HG02973 (cell line): ENCODE results near the gene KAZN.

ENCODE experiments used
- ATAC-seq: cut with Tn5 transposase; IDR thresholded peaks from one replicate; pipeline ENCODE4 v1.9.1; 2021; ENCODE audit warnings: moderate library complexity; ENCODE audit not compliant: unreplicated experiment

The KAZN gene

DNA sequence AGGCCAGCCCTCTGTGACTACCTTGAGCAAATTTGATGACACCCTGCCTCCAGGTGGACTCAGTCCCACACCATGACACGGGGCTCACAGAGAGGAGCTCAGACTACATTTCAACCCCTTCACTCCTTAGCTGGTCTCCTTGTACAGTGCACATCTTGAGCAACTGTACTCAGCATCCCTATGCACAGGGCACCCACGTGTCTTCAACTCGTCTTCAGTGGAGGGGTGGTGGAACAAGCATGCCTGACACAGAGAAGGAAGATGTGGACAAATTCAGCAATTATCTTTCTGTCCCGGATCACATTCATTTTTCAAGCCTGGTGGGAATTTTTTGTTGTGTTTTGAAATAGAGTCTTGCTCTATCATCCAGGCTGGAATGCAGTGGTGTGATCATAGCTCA, 213.7 kb downstream of the KAZN start:
- ATAC-seq, result no peak

- no peak for ATAC-seq
Observed at GRCh38 chr1:14815175-14815877, 216.8 kb downstream of the KAZN start.

DNA sequence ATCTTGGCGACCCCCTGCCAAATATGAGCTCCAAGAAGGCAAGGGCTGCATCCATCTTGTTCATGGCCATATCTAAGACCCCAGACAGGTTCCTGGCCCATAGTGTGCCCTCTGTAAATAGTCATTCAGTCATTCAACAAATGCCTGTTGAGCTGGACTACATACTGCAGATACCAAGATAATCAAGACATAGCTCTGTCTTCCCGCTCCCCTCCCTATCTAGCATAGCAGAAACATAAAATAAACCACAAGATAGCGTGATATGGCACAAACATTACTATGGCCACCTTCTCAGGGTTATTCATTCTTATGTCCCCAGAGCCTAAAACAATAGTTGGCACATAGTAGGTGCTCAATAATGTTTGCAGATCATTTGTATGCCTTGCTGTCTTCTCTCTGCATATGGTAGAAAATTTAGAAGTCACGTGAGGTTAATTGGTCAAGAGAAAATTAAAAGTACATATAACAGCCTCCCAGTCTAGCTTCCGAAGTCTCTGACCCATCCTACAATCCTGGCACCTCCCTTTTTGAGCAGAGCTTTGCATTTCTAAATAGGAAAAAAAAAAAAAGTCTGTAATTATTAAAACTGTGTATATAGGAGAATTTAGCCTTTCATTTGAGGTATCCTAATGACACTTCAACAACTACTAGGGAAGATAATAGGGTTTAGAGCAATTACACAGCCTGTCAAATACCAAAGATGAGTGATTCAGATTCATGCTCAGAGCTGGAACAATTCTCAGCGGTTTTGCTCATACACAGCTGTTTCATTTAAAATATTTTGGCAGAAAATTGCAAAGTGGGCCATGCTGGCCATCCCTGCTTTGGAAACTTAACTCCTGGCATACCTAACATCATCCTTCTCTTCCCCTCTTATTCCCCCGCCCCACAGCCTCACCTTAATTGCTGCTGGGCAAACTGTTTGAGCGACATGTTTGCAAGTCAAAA, 219.0 kb downstream of the KAZN start:
- ATAC-seq, result no peak

GRCh38 chr1:14820295-14821085, 222.0 kb downstream of the KAZN start:
- ATAC-seq, result no peak

DNA sequence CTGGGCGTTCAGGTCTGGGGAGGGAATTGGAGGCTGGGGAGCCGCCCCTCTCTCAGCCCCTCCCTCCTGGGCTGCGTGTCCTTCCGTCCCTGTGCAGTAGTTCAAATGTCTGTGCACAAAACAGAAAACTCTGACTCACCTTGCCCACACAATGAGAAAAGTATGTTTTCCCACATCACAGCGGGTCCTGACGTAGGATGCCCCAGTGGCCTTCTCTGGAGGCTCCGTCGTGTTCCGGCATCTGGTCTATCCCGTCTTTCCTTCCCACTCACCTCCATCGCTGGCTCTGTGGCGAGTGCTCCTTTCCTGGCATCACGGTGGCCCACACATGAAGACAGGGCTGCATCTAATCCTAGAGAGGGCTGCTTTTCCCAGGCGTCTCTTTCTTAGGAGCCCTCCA, 224.0 kb downstream of the KAZN start:
- no peak for ATAC-seq

DNA sequence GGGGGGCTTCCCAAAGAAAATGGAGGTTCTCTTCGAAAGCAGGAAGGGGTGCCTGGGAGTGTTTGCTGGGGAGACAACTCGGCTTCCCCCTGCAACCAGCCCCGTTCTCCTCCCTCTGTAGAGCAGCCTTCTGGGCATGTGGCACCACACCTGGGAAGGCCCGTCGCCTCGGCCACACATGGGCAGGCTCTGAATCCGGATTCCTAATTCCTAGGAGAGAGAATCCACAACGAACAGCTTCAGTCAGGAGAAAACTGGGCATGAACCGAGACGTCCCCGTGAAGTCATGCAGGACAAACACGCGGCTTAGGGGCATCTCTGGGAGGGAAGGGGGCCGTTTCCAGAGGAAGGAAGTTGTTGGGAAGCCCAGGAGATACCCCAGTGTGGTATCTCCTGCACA, 224.5 kb downstream of the KAZN start:
- ATAC-seq, result no peak

GRCh38 chr1:14824314-14824915, 225.9 kb downstream of the KAZN start:
- ATAC-seq, result no peak

DNA sequence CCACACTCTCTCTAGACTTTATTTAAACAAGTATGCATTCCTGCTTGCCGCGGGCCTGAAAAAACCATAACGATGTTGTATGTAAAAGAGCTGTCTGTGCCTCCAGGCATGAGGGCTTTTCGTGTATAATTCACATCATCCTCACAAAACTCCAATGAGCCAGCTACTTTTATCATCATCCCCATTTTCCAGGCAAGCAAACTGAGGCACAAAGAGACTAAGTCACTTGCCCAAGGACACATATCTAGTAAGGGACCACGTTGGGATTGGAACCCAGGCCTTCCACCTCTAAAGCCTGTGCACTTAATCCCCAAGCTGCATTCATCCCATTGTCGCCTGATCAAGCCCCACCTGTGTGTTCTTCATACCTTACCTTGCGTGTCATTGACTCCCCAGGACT, 226.9 kb downstream of the KAZN start:
- no peak for ATAC-seq

DNA sequence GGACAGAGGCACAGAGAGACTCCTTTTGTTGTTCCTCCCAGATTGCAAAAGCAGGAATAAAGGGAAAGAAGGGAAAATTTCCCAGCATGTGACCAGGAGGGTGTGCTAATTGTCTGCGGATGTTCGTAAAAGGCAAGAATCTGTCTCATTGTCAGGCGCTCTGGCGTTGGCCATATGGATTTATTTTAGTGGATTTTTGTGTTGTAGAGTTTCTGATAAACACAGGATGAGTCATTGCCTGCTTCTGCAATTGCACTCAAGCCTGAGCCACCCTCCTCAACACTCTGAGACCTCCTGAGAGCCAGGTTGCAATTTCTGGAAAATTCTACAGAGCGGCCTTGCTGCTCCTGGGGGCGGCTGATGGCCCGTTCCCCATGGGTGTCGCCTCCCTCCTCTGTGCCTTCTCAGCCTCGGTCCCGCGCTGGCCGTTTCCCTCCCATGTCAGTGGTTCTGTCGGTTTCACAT, 227.7 kb downstream of the KAZN start:
- ATAC-seq, result no peak

DNA sequence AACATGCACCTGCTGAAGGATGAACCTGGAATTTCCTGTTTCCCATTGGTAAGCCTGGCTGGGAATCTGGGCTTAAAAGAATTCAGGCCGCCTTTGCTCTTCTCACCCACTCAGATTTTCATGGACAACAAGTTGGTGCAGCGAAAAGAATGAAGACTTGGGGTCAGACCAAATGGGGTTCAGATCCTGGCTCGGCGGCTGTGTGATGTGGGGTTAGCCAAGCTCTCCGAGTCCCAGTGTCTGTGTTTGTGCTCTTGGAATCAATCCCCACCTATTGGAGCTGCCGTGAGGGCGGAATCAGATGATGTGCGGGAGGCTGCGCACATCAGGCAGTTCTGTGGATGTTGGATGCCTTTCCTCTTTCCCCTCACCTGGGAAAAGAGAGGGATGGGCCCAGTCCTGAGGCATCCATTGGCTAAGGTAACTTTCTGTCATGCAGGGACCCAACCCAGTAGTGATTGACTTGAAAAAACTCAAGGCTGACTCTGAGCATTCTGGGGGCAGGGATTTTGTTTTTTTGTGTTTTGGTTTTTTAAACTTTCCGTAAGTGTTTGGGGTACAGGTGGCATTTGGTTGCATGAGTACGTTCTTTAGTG, 228.3 kb downstream of the KAZN start:
- ATAC-seq, result no peak

DNA sequence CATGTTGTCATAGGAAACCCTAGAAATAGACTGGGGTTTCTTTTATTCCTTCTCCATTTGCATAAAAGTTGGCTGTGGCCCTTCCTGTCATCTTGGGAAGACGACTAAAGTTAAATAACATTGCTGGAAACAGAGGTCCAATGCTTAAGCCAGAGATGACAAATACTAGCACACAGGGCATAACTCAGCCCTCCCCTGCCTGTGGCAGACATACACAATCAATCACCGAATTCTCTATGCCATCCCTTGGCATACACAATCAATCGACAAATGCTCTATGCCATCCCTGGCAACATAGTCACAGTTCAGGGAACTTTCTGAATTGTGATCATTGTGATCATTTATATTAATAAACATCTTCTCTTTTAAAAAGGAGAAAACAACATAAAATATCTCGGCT, 229.4 kb downstream of the KAZN start:
- no peak for ATAC-seq

GRCh38 chr1:14828665-14829064, 230.2 kb downstream of the KAZN start:
- ATAC-seq, result no peak

DNA sequence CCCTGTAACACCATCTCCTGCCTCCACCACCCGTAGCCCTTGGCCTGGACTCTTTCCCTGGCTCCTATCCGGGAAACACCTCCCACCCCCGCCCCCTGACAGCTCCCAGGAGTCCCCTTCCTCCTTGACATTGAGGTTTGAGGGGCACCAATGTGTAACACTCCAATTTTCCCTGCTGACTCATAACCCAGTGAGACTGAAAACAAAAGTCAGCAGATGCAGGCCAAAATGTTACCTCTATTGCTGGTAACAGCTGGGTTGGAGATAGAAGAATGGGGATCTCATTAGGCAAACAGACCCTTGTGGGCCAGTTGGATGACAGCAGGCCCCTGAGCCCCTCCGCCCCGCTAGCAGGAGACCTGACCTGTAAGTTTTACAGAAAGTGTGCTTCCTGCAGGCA, 237.2 kb downstream of the KAZN start:
- no peak for ATAC-seq

DNA sequence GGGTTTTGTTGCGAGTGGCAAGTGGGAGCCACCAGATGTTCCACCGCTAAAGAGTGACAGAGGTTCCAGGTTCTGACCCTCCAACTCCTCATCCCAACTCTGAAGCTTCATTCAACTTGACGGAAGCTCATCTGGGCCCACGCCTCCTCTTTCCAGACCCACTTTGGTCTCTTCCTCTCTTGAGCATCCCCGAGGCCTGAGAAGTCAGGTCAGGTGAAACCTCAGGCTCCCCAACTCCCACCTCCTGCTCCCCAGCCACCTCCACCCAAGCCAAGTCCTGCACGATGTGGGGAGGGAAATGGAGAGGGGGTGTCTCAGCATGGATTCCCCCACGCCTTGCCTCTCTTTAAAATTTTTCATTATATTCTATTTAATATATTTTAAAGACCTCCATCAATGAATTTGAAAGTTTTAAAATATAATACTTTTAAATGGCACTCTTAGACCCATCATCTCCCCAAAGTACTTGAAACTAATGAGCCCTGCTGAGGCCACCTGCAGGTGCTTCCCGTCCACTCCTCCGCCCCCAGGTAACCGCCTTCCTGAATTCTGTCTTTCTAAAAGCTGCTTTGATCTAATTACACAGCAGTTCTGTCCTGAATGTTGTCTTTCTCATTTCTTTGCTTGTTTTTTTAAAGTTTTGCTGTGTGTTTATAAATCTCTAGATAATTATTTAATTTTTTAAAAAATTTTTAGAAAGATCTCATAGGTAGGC, 238.1 kb downstream of the KAZN start:
- ATAC-seq, result no peak

DNA sequence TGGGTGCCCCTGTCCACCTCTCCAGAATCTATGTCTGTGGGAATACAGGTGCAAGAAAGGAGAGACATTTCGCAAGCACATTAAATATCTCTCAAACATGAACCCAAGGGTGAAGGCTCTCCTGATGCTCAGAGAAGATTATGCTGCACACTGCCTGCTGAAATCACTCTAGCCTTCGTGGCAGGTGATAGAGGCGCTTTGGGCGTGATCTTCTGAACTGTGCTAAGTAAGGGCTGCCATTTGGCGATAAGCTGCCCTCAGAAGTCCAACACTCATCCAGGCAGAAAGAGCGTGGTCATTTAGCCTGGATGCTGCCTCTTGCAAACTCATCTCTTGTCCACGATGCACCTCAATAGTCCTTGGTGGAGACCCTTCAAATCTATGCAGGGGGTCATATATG, 241.9 kb downstream of the KAZN start:
- no peak for ATAC-seq

DNA sequence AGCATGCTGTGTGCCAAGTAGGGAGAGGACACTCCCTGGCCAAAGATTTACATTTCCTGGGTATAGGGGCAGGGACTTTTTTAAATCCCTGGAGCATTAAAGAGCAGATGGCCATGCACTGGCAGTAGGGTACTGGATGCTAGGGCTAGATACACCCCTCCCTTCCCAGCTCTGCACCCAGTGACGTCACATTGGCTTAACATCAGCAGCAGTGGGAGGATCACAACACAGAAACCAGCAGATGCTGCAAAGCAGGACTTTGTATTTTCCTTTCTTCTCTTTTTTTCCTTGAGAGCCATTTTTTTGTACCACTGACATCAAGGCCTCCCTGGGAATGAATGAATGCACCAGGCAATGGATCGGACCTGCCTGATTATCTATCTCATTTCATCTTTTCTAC, 243.0 kb downstream of the KAZN start:
- ATAC-seq, result no peak

- no peak for ATAC-seq
Observed at GRCh38 chr1:14841951-14842350, 243.5 kb downstream of the KAZN start.

GRCh38 chr1:14842361-14842760, 243.9 kb downstream of the KAZN start:
- ATAC-seq, result no peak

DNA sequence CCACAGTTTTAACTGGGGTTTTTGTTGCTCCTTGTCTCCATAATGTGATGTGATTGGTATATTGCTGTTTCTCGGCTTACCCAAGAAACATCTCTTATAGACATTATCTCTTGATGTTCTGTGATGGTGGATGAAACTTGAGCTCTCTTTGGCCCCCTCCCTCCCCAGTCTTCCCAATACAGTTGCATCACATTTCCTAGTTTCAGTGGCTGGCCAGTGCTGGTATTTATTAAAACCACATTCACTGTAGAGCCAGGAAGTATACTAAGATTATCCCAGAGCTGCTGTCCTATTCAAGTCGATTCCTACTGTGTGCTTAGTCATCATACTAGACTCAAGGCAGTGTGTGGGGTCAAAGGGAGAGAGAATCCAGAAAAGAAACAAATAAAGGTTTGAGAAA, 244.4 kb downstream of the KAZN start:
- no peak for ATAC-seq

DNA sequence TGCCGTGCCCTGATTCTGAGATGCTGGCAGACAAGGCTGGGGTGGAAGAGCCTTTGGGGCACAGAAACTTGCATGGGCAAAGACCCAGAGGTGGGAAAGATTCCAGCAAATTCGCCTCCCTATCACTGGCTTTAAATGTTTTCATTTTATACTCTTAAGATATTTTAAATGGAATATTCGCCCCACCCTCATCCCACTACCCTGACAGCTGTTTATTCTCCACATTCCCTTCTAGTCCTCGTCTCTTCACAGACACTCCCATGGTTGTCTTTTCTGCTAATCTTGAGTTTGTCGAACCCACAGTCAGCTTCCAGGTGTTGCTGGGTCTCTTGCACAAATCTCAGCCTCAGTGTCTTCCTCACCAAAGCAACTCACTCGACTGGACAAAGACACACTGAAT, 245.0 kb downstream of the KAZN start:
- no peak for ATAC-seq
